ENCODE measurements around the gene PRKCA.
A peak's percentile ranks its signal among the peaks of the same experiment; 100 is the strongest.

Gene PRKCA

DNA sequence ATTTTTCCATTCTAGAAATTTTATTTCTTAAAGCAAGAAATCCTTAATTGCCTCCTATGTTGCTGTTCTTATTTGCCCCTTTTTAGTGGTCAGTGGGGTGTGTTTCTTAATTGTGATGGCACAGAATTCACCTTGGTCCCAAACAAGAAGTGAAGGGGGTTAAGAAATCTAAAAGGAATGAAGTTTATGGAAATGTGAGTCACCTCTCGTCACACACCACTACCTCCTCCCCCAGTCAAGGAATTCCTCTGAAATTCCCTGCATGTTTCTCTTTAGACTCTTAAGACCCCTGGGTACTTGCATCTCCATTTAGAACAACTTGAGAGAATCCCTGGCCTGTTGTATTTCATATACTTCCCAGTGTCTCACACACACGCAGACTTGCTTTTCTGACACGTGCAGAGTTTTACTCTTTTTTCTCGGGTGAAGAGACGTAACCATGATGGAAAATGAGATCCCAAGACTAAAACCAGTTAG lies 247.4 kb downstream of the PRKCA start:
- DNase-seq = no peak

DNA sequence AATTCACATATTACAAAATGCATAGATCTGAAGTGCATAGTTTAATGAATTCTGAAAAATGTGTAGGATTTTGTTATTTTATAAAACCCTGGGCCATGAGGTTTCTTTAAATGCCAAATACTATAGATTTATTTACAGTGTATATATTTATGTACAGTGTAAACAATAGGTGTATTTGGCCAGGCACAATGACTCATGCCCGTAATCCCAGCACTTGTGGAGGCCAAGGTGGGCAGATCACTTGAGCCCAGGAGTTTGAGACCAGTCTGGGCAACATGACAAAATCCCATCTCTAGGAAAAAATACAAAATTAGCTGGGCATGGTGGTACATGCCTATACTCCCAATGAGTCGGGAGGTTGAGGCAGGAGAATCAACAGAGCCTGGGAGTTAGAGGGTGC lies 249.4 kb downstream of the PRKCA start:
- DNase-seq = no peak

DNA sequence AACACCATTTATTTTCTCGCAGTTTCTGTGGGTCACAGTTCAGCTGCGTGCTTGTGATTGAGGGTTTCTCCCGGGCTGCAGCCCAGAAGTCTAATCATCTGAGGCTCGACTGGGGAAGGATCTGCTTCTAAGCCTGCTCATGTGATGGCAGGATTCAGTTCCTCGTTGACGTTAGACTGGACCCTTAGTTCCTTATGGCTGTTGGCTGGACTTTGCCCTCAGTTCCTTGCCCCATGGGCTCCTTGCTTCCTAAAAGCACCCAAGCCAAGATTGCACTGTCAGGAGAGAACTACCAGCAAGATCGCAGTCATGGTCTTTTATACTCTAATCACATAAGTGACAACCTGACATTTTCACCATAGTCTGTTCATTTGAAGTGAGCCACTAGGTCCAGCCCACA lies 250.0 kb downstream of the PRKCA start:
- DNase-seq = no peak

DNA sequence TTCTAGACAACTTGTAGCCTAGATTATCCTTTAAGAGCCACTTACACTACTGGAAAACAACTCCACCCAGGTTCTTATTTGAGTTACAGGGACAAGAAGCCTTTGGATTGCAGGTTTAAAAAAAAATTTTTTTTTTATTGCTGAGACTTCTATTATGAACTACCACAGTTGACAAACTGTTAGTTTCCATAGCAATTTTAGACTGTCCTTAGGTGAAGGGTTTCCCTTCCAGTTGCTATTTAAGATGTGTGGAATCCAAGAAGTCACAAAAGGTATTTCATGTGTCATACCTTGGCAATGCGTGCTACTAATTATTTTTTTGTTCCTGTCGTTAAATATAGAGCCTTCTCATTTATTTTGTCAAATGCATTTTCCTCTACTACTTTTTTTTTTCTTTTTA lies 253.2 kb downstream of the PRKCA start:
- no peak for DNase-seq

DNA sequence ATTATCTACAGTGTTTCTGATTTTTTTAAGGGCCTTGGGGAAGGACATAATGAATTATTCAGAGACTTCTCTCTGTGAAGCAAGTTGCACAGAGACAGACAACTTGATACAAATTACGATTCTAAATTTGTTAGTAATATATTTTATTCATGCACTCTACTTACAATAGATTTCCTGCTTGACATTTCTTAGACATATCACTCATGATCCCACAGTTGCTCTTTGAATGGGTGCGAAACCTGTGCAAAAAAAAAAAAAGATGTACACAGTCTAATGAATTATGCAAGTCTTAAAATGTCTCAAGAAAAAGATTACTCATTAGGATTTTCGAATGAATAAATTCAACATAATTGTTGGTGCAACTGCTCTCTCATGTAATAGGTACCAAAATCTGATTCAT lies 254.8 kb downstream of the PRKCA start:
- DNase-seq = no peak

DNA sequence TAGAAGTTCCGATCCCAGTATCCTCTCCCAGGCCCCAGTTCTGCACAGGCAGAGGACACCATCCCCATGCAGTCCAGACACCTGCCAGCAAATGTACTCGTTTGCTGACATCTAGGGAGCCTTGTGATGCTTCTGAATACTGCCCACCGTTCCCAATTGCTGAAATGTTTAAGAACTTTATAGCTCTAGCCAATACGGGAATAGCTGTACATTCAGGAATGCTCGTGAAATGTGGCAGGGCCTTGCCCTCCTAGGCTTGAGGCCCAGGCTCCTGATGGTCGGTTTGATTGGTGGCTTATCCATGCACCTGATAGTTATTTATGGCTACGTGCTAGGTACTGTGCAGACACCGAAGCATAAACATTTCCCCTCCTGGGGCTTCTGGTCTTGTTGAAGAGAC lies 255.5 kb downstream of the PRKCA start:
- no peak for DNase-seq

DNA sequence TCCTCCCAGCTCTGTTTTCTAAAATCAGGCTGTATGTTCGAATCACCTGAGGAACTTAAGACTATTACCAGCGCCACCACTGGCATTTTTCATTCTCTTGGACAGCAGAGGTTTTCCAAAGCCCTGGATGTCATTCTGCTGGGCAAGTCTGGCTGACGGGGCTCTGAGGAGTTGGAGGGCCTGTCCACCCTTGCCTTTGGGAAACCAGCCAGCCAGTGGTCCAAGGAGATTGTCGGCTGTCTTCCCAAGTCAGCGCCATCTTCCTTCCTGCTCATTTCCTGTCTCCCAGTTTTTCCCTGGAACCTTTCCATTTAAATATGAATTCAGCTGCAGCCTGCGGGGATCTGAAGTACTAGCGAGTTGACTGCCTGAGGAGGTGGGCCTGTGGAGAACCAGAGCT lies 258.3 kb downstream of the PRKCA start:
- no peak for DNase-seq

DNA sequence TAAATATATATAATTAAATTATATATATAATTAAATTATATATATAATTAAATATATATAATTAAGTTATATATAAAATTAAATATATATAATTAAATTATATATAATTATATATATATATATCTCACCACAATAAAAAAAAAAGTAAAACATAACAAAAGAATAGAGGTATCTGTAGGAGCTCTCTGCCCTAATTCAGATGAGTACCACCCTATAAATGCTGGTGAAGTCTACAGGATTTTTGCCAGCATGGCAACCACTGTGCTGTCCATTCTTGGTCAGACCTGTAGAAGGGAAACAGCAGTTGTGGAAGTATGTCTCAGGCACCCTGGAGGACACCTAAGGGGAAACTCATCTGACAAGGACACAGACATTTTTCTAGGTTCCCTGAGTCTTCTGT lies 259.7 kb downstream of the PRKCA start:
- no peak for DNase-seq

DNA sequence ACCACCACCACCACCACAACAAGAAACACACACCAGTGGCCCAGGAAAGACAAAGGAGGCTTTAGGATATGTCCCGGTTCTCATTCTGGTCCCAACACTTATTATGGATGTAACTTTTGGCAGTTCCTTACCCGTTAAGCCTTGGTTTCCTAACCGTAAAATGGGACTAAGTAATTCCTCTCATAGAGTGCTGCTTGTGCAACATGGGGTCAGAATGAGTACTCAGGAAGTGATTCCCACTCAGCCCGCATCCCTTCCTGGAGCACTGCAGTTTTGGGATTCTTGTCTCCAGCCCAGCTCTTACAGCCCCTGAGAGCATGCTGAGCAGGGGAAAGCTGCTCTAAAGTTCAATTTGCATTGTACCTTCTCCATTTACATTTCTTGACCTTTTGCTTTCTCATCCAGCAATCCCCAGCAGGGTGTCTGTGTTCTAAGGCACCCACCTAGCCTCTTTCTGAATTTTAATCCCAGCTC lies 262.6 kb downstream of the PRKCA start:
- no peak for DNase-seq

DNA sequence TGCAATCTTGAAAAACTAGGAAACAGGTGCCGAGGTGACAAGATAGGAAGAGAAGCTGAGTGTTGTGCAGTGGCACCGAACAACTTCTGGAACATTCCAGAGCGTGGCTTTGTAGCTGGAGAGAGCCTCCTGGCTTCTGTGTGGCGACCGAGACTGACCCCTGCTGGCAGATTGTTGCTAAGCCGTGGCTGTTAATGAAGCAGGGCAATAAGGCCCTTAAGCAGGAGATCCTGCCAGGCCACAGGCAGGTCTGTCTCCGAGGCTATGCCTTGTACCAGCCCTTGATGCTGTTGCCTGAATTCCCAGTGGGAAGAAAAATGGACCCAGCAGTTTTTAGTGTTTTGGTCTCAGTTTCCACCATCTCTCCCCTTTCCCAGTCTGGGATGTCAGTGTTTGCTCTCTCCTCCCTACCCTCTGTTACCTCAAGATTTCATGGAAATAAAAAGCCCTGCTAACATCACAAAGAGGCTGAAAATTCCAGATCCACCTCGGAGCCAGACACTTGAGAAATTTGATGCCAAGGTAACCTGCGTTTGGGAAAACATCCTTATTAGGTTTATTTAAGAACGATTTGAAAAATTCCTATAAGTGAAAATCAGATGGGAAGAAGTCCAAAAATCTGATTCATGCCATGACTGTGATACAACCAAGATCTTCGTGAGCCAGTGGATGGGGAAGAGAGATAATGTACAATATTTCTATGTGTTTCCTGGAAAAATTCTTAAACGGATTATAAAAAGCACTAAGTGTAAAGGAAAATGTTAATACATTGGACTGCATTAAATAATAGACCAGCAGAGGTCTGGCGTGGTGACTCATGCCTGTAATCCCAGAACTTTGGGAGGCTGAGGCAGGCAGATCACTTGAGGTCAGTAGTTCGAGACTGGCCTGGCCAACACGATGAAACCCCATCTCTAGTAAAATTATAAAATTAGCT lies 265.1 kb downstream of the PRKCA start:
- peak; percentile 75 to 85 for DNase-seq

DNA sequence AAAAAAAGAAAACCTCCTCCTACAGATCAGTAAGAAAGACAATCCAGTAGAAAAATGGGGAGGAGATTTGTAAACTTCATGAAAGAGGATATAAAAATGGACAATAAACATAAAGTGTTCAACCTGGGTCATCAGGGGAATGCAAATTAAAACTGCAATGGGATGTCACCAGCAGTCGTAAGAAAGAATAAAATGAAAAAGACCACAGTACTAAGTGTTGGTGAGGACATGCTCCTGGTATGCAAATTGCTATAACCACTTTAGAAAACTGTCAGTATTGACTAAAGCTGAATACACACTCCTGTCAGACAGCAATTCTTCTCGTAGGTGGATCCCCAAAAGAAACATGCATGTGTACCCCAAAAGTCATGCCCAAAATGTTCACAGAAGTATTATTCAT lies 267.2 kb downstream of the PRKCA start:
- DNase-seq = no peak

DNA sequence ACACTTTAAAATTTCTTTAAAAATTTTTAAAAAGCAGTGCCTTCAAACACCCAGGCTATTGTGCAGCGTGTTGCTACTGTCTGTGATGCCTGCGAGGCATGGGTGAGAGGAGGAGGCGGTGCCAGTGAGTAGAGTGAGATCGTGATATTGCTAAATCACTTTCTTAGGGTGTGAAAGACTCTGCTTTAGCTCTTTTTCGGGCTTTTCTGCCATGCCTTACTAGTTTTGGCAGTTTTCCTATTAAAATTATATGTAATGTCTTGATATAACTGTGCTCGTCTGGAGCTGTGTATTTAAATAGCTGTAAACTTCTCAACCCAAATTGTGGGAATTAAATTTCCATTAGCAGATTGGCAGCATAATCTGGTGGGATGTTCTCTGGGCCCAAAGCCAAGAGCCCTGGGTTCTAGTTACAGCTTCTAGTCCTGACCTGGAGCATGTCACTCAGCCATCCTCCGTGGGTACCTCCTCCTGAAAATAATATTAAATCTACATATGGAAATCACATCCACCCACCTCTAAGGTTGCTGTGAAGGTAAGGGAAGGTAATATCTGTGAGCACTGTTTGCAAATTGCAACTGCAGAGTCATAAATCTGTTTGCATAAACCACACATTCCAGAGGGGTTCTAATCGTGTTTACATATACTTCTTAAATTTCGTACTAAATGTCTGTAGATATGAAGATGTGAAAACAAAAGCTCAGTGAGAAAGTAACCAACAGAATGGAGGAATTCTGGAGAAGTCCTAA lies 268.2 kb downstream of the PRKCA start:
- DNase-seq = no peak

DNA sequence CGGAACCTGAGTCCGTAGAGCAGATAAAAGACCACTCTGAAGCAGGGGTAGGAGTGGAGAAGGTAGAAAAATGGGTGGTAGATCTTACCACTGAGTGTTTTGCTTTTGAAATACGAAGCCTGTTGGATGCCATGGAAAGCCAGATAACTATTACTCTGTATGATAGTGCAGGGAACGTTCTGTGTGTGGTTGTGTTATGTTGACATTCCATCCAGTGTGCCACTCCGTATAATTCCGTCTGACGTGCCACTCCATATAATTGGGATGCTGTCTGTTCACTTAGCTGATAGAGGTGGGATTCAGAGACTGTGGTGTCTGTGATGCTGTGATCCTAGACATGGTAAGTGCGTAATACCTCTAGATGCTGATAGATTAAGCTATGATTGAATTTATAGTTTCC lies 269.3 kb downstream of the PRKCA start:
- DNase-seq = no peak

DNA sequence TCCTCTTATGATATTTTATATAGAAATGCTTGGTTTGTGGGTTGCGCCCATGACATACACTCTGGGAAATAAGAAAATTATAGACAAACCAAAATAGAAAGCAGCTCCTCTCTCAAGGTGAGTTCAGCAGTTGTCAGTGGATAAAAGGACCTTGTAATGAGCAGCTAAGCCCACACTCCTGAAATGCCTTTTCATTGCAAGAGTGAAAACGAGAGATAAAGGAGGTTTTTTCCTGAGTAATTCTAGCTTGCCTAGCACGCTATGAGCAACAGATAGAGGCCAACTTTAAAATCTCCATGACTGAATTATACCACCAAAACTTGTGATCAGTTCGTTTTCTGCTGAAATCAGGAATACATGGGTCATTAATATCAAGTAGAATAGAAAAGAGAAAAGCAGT lies 270.7 kb downstream of the PRKCA start:
- DNase-seq = no peak

DNA sequence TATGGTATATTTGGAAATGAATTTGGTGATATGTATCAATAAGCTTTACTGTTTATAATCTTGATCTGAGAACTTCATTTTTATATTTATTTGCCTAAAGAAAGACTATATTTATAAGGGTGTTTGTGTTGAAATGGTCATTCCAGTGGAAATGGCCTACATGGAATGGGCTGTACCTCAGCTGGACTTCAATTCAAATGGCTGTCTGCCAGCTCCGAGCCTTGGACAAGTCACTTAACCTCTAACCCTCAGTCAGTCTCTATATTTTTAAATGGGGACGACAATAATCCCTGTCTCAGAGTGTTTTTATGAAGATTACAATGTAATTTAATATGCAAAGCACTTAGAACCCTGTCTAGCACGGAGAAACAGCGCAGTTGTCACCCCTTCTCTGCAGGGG lies 271.7 kb downstream of the PRKCA start:
- no peak for DNase-seq

DNA sequence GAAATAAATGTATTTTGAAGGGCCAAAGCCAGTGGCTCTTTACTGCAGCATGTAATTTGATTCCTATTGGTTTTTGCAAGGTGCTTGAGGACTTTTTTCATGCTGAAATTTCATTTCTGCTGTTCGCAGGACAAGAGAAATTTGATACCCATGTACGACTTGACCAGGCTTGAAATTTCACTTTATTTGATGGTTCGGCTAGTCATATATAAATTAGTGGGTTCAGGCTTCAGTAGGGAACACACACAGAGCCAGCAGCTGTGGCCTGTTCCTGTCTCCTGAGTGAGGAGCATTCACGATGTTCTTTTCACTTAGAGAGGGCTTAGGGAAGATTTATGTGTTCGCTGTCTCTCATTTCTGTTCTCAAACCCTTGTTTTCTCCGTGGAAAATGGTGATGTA lies 274.1 kb downstream of the PRKCA start:
- no peak for DNase-seq

DNA sequence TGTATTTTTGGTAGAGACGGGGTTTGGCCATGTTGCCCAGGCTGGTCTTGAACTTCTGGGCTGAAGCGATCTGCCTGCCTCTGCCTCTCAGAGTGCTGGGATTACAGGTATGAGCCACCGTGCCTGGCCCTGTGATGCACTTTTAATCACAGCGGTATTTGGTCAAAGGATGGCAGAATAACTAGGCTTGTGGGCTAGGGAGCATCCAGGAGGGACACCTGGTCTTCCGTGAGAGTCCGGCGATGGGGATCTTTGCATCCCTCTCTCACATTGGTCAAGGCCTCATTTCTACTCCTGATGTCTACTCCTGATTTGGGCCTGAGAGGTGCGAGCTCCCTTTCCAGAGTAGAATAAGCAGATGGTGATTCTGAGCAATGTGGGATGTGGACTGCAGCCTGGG lies 274.6 kb downstream of the PRKCA start:
- no peak for DNase-seq

DNA sequence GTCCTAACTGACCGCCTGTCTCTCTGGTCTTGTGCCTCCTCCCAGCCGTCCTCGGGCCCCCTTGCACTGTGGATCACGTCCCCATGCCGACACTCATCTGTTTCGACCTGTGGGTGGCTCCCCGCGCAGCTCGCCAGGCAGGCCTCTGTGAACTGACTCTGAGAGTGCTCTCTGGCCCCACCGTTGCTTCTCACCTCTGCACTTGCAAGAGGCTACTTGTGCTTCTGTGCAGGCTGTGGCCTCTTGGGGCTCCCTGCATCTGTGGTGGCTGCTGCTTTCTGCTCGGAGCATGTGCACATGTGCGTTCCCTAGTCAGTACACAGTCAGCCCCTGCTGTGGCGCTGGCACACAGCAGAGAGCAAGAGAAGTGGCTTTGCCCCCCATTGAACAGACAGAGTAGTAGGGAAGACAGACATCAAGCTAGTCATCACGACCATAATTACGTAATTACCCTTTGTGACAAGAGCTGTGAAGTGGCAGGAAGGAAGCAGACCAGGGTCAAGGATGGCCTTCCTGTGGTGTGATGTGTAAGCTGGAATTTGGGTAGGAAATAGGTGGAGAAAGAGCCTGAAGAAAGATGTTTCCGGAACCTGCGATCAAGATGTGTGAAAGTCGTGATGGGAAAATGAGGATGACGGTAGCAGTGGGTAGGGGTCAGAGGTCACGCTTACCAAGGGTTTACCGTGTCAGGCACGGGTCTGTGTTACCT lies 276.5 kb downstream of the PRKCA start:
- DNase-seq = peak in 1 of 2 experiments; percentile 12

DNA sequence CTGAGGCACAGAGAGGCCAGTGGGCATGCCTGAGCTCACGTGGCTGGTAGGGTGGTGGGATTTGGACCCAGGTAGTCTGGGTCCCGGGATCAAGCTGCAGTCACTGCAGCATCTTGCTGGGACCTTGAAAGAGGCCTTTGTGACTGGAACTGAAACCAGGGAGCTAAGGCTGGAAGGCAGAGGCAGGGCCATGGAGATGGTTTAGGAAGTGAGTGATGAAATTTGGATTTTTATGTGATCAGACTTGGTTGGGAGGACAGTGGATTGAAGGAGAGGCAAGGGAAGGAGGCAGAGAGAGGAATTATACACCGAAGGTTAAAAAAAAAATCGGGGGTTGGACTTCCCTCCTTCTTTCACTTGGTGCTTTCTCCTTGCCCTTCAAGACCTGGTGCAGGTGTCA lies 277.1 kb downstream of the PRKCA start:
- no peak for DNase-seq

DNA sequence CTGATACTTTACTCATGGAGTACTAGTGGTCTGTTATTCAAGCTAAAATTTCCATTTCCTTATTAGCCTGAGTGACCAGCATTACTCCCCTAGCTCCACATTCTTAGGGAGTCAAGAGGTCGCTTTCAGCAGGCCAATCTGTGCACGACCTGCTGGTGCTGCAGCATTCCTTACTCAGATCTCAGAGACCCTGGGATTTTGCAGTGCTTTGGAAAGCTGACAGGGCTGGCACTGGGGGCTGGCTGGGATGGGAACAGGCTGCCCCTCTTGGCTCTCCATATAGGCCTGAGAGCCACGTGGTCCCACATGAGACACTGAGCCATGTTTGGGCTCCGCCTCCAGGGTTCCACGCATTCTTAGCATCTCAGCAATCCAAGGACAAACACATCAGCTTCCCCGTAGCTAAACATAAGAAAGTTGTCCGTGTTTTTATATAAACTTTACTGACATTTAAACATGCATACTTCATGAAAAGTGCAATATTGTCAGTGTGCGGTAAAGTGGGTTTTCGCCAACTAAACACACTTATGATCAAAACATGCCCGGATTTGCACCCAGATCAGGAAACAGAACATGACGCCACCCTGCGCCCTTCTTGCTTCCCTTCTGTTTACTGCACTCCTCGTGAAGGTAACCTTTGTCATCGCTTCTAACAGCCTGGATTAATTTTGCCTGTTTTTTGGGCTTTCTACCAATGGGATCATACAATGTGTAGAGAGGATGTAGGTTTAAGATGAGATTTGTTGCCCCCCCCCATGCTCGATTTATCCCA lies 278.0 kb downstream of the PRKCA start:
- DNase-seq = no peak

DNA sequence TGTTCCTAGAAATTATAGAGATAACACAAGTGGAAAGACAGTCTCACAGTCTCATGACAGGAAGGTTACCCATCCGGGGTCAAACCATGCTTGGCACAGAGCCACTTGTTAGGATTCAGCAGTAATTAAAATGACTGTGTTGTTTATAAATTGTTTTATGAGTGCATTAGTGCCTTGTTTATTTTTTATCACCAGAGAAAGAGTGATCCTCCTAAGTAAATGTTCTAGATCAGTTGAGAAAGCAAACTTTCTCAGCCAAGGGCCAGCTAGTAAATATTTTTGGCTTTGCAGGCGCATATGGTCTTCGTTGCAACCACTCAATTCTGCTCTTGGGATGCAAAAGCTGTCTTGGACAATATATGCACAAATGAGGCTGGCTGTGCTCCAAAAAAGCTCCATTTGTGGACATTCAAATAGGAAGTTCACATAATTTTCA lies 278.6 kb downstream of the PRKCA start:
- no peak for DNase-seq

DNA sequence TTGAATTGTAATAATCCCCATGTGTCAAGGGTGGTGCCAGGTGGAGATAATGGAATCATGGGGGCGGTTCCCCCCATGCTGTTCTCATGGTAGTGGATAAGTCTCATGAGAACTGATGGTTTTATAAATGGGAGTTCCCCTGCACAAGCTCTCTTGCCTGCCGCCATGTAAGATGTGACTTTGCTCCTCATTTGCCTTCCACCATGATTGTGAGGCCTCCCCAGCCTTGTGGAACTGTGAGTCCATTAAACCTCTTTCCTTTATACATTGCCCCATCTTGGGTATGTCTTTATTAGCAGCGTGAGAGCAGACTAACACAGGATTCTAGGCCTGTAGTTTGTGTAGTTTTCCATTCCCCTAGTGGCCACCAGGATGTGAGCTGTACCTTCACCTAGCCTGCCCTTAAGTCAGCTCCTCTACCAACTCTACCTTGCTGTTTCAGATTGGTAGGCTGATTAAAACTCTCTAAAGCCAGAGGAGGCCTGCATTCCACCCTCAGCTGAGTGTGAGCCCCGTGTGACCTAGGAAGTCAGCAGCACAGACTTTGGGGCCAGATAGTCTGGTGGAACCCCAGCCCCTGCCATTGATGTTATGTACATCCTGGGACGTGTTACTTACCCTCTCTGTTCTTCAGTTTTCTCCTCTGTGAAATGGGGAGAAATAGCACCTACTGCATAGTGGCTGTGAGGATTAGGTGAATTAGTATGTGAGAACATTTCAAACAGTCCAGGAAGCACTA lies 280.1 kb downstream of the PRKCA start:
- DNase-seq = no peak

Data from Kasumi-1 (cell line).